ENCODE measurements around the gene MORN1. TPM values are rescaled to one million over a fixed set of nuclear protein-coding genes. Genes with fewer than 3 reads are reported as not detected.
"Not testable (repeated sequence)": the region's sequence is repeated elsewhere in the genome, so short reads cannot be mapped to it uniquely, and the experiment has no call there.

MORN1 gene
- total and polyA plus RNA-seq, 8 donors = 2.6 to 18.1 (median 5.7) TPM

- 90 to 94% (median 94%) methylated on average over 10 to 12 of the region's 12 CpGs for WGBS, 5 donors
- H3K27ac ChIP-seq = peak overlapping the region in 1 of 5 donors; percentile 61
- DNase-seq = no peak
- H3K9me3 ChIP-seq = no peaks in the 10 kb centered on the region
- no peaks in the 10 kb centered on the region for H3K36me3 ChIP-seq
- intact Hi-C loops (cut with DNase I; ENCODE audit: low total_unique reads) = no loop called here
- no peaks in the 10 kb centered on the region for H3K27me3 ChIP-seq
- TF ChIP-seq EP300 (IDR thresholded peaks at IDR 0.05) (no peak), POLR2AphosphoS5 (IDR thresholded peaks at IDR 0.05) (no peak), CTCF (IDR thresholded peaks at IDR 0.05) (no peak), POLR2A (IDR thresholded peaks at IDR 0.05) (no peak)
- H3K4me3 ChIP-seq = no peak overlapping the region
- peaks cover 0 to 22% (median 15%) of the 10 kb centered on the region in 4 donors for H3K4me1 ChIP-seq
Measured at GRCh38 chr1:2330035-2330434, 61.3 kb downstream of the MORN1 start.

GRCh38 chr1:2328676-2329455 lies 62.5 kb downstream of the MORN1 start:
- 67 to 84% (median 77%) methylated on average over 15 to 24 of the region's 24 CpGs for WGBS, 5 donors
- no peak overlapping the region for H3K4me3 ChIP-seq
- DNase-seq = no peak
- no peak overlapping the region for H3K27ac ChIP-seq
- TF ChIP-seq EP300 (IDR thresholded peaks at IDR 0.05) = no peak
- no peak for TF ChIP-seq POLR2A (IDR thresholded peaks at IDR 0.05)
- no peak for TF ChIP-seq POLR2AphosphoS5 (IDR thresholded peaks at IDR 0.05)
- TF ChIP-seq CTCF (IDR thresholded peaks at IDR 0.05) = no peak
- intact Hi-C loops (cut with DNase I; ENCODE audit: low total_unique reads) = no loop called here
- no peaks in the 10 kb centered on the region for H3K27me3 ChIP-seq
- no peaks in the 10 kb centered on the region for H3K36me3 ChIP-seq
- no peaks in the 10 kb centered on the region for H3K9me3 ChIP-seq
- H3K4me1 ChIP-seq = peaks cover 0 to 19% (median 9%) of the 10 kb centered on the region in 4 donors

- H3K9me3 ChIP-seq = no peaks in the 10 kb centered on the region
- TF ChIP-seq EP300 (IDR thresholded peaks at IDR 0.05) = no peak
- TF ChIP-seq POLR2A (IDR thresholded peaks at IDR 0.05) = no peak
- no peak for TF ChIP-seq CTCF (IDR thresholded peaks at IDR 0.05)
- intact Hi-C loops (cut with DNase I; ENCODE audit: low total_unique reads) = no loop called here
- no peak for DNase-seq
- peaks cover 0 to 1% (median 0%) of the 10 kb centered on the region in 3 donors for H3K27me3 ChIP-seq
- peaks cover under 1 to 21% (median 9%) of the 10 kb centered on the region in 4 donors for H3K4me1 ChIP-seq
- WGBS, 5 donors = 90 to 94% (median 93%) methylated on average over 4 to 22 of the region's 22 CpGs
- no peaks in the 10 kb centered on the region for H3K36me3 ChIP-seq
- no peak overlapping the region for H3K4me3 ChIP-seq
- H3K27ac ChIP-seq = no peak overlapping the region
Measured at GRCh38 chr1:2327841-2328240, 63.5 kb downstream of the MORN1 start.

- H3K27me3 ChIP-seq; H3K36me3 ChIP-seq; intact Hi-C loops (cut with DNase I; ENCODE audit: low total_unique reads); H3K27ac ChIP-seq; H3K4me3 ChIP-seq; H3K9me3 ChIP-seq; DNase-seq: not testable (repeated sequence)
- peaks cover 7 to 28% (median 15%) of the 10 kb centered on the region in 4 donors for H3K4me1 ChIP-seq
- 89 to 100% (median 95%) methylated on average over 2 of the region's 2 CpGs for WGBS, 5 donors
Measured at GRCh38 chr1:2327162-2327561, 64.2 kb downstream of the MORN1 start.

GRCh38 chr1:2326524-2326923 lies 64.8 kb downstream of the MORN1 start:
- no peak for DNase-seq
- Histone ChIP-seq H3K4me3 (no peak overlapping the region), H3K9me3 (no peaks in the 10 kb centered on the region), H3K27me3 (peaks cover 0 to 15% (median 9%) of the 10 kb centered on the region in 3 donors), H3K27ac (no peak overlapping the region), H3K36me3 (no peaks in the 10 kb centered on the region), H3K4me1 (peaks cover 14 to 33% (median 22%) of the 10 kb centered on the region in 4 donors)
- WGBS, 5 donors = 81 to 88% (median 84%) methylated on average over 8 to 21 of the region's 21 CpGs
- intact Hi-C loops (cut with DNase I; ENCODE audit: low total_unique reads) = no loop called here
- no peak for TF ChIP-seq POLR2AphosphoS5 (IDR thresholded peaks at IDR 0.05)
- TF ChIP-seq POLR2A (IDR thresholded peaks at IDR 0.05) = no peak
- TF ChIP-seq CTCF (IDR thresholded peaks at IDR 0.05) = no peak
- no peak for TF ChIP-seq EP300 (IDR thresholded peaks at IDR 0.05)
